GM12878 (cell line): ENCODE data around the gene AKT1.

Experiments used
- BCL11A ChIP-seq: IDR thresholded peaks from 2 replicates; pipeline ENCODE4 v1.6.1; 2011; ENCODE audit warnings: low read depth, low read length
- CTCF ChIP-seq, 3 experiments: IDR thresholded peaks in 2 of 3; conservative IDR thresholded peaks in 1 of 3; 2 replicates each; pipeline ENCODE4 v1.5.1; 2011; ENCODE audit warnings: low read depth in 3 of 3, low read length in 3 of 3, mild to moderate bottlenecking in 3 of 3, control low read depth in 2 of 3, moderate library complexity in 2 of 3, inconsistent platforms in 1 of 3, mixed read lengths in 1 of 3; ENCODE audit not compliant: control insufficient read depth in 2 of 3, insufficient read depth in 1 of 3; ENCODE audit errors: extremely low read depth in 1 of 3
- REST ChIP-seq: IDR thresholded peaks from 2 replicates; pipeline ENCODE4 v1.6.1; 2012; ENCODE audit warnings: mild to moderate bottlenecking, low read depth, low read length
- SMC3 ChIP-seq: IDR thresholded peaks from 2 replicates; pipeline ENCODE4 v1.6.1; 2011; ENCODE audit warnings: low read length, improper control_type of control experiment, borderline replicate concordance
- SPI1 ChIP-seq: IDR thresholded peaks from 2 replicates; pipeline ENCODE4 v1.6.1; 2011; ENCODE audit warnings: low read depth, mild to moderate bottlenecking, low read length, moderate library complexity, borderline replicate concordance; ENCODE audit not compliant: insufficient read depth

GRCh38 chr14:104788161-104788818 is 7.3 kb downstream of the AKT1 start:
- TF ChIP-seq REST (no peak), SMC3 (no peak), SPI1 (no peak), CTCF (IDR thresholded peaks at IDR 0.05 in 2 of 3, conservative IDR thresholded peaks at IDR 0.05 in 1 of 3; ENCODE audit: control insufficient read depth in 2 of 3, extremely low read depth in 1 of 3, insufficient read depth in 1 of 3, low read depth in 3 of 3, low read length in 3 of 3) (no peak), BCL11A (no peak)
